WTC11 (cell line): Measurements from ENCODE around the gene OVOL2.

Experiments
- CBFB ChIP-seq: sonication (generic); formaldehyde crosslinking; IDR thresholded peaks from 2 replicates; pipeline ENCODE4 v1.8.1; 2022; ENCODE audit warnings: mild to moderate bottlenecking, low read depth, missing genetic modification reagents
- CREM ChIP-seq: sonication (generic); formaldehyde crosslinking; IDR thresholded peaks from 2 replicates; pipeline ENCODE4 v1.8.1; 2022; ENCODE audit warnings: mild to moderate bottlenecking, missing genetic modification reagents, moderate library complexity
- ETV6 ChIP-seq: sonication (generic); formaldehyde crosslinking; IDR thresholded peaks from 2 replicates; pipeline ENCODE4 v1.8.1; 2022; ENCODE audit warnings: mild to moderate bottlenecking, missing genetic modification reagents
- NR2C2 ChIP-seq: sonication (generic); formaldehyde crosslinking; IDR thresholded peaks from 2 replicates; pipeline ENCODE4 v1.8.0; 2022; ENCODE audit warnings: mild to moderate bottlenecking, missing genetic modification reagents
- SP1 ChIP-seq: sonication (generic); formaldehyde crosslinking; conservative IDR thresholded peaks from 2 replicates; pipeline ENCODE4 v1.8.1; 2022; ENCODE audit warnings: missing genetic modification reagents
- ZBTB21 ChIP-seq: sonication (generic); formaldehyde crosslinking; IDR thresholded peaks from 2 replicates; pipeline ENCODE4 v1.8.1; 2023; ENCODE audit warnings: mild to moderate bottlenecking, missing genetic modification reagents, borderline replicate concordance
- TF ChIP-seq, protein P1 (sequence below): fragments of 200-600 bp; IDR thresholded peaks from 2 replicates; pipeline ENCODE4 v1.8.0; 2022; ENCODE audit warnings: antibody characterized with exemption
- TF ChIP-seq, protein P2 (sequence below): sonication (generic); formaldehyde crosslinking; conservative IDR thresholded peaks from 2 replicates; pipeline ENCODE4 v1.8.1; 2023; ENCODE audit warnings: mild to moderate bottlenecking, low read depth, missing genetic modification reagents, moderate library complexity
- TF ChIP-seq, protein P3 (sequence below): sonication (generic); formaldehyde crosslinking; IDR thresholded peaks from 2 replicates; pipeline ENCODE4 v1.8.1; 2023; ENCODE audit warnings: mild to moderate bottlenecking, missing genetic modification reagents, moderate library complexity

DNA sequence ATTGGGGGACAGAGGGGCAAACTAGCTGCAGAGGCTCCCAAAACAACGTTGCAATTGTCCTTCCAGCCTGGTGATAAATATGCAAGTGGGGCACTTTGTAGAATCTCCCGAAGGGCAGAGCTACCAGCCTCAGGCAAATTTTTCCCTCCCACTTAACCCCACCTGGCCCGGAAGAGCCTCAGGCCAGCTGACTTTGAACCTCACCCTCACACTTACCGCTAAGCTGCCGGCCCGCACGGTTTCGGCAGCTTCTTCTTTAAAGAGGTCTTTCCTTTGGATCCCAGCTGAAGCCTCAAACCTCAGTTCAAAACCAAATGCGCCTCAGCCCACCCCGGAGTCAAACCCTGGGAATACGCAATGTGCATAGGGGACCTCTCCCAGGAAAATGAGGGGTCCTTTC is 2.5 kb downstream of the OVOL2 start:
- TF ChIP-seq ETV6 (CRISPR knock-in tag), result no peak
- no peak for TF ChIP-seq CREM (CRISPR knock-in tag)
- TF ChIP-seq, protein P1, sequence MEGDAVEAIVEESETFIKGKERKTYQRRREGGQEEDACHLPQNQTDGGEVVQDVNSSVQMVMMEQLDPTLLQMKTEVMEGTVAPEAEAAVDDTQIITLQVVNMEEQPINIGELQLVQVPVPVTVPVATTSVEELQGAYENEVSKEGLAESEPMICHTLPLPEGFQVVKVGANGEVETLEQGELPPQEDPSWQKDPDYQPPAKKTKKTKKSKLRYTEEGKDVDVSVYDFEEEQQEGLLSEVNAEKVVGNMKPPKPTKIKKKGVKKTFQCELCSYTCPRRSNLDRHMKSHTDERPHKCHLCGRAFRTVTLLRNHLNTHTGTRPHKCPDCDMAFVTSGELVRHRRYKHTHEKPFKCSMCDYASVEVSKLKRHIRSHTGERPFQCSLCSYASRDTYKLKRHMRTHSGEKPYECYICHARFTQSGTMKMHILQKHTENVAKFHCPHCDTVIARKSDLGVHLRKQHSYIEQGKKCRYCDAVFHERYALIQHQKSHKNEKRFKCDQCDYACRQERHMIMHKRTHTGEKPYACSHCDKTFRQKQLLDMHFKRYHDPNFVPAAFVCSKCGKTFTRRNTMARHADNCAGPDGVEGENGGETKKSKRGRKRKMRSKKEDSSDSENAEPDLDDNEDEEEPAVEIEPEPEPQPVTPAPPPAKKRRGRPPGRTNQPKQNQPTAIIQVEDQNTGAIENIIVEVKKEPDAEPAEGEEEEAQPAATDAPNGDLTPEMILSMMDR, result no peak
- no peak for TF ChIP-seq SP1 (CRISPR knock-in tag)
- TF ChIP-seq ZBTB21 (CRISPR knock-in tag), result no peak
- TF ChIP-seq, protein P2, sequence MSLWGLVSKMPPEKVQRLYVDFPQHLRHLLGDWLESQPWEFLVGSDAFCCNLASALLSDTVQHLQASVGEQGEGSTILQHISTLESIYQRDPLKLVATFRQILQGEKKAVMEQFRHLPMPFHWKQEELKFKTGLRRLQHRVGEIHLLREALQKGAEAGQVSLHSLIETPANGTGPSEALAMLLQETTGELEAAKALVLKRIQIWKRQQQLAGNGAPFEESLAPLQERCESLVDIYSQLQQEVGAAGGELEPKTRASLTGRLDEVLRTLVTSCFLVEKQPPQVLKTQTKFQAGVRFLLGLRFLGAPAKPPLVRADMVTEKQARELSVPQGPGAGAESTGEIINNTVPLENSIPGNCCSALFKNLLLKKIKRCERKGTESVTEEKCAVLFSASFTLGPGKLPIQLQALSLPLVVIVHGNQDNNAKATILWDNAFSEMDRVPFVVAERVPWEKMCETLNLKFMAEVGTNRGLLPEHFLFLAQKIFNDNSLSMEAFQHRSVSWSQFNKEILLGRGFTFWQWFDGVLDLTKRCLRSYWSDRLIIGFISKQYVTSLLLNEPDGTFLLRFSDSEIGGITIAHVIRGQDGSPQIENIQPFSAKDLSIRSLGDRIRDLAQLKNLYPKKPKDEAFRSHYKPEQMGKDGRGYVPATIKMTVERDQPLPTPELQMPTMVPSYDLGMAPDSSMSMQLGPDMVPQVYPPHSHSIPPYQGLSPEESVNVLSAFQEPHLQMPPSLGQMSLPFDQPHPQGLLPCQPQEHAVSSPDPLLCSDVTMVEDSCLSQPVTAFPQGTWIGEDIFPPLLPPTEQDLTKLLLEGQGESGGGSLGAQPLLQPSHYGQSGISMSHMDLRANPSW (CRISPR knock-in tag), result no peak
- TF ChIP-seq NR2C2 (CRISPR knock-in tag), result no peak
- TF ChIP-seq, protein P3, sequence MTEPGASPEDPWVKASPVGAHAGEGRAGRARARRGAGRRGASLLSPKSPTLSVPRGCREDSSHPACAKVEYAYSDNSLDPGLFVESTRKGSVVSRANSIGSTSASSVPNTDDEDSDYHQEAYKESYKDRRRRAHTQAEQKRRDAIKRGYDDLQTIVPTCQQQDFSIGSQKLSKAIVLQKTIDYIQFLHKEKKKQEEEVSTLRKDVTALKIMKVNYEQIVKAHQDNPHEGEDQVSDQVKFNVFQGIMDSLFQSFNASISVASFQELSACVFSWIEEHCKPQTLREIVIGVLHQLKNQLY (CRISPR knock-in tag), result no peak
- TF ChIP-seq CBFB (CRISPR knock-in tag), result no peak
